Activated CD4-positive, alpha-beta memory T cell treated with anti-CD3 and anti-CD28 coated beads, Interleukin-2, amount 10 ng/mL, durations not matched to agents 7 days and 5 days (primary cell): ENCODE data around the gene ILKAP. TPM values are rescaled to one million over a fixed set of nuclear protein-coding genes. Genes with fewer than 3 reads are reported as not detected.
"Not testable (repeated sequence)": the region's sequence is repeated elsewhere in the genome, so short reads cannot be mapped to it uniquely, and the experiment has no call there.

Experiments
- CTCF ChIA-PET: fragments of 350-600 bp; sonication (Branson Sonifier 250); formaldehyde crosslinking; loops from one replicate; lab custom pipeline; 2021; ENCODE audit warnings: antibody characterized with exemption, inconsistent platforms; lab: Charles Lee
- POLR2A ChIA-PET: fragments of 350-600 bp; sonication (Branson Sonifier 250); formaldehyde crosslinking; loops from one replicate; lab custom pipeline; 2021; ENCODE audit warnings: antibody characterized with exemption; lab: Charles Lee
- DNase-seq: peaks from one replicate; pipeline ENCODE4 v3.0.0-alpha.2; 2020
- H3K27ac Mint-ChIP-seq: one replicate; pipeline ENCODE4 v1.8.0; 2021; ENCODE audit warnings: mild to moderate bottlenecking, mixed read lengths
- H3K27me3 Mint-ChIP-seq: one replicate; pipeline ENCODE4 v1.8.0; 2021; ENCODE audit warnings: mixed read lengths
- H3K36me3 Mint-ChIP-seq: one replicate; pipeline ENCODE4 v1.8.0; 2021; ENCODE audit warnings: low read depth, mixed read lengths
- H3K4me1 Mint-ChIP-seq: one replicate; pipeline ENCODE4 v1.8.0; 2021; ENCODE audit warnings: mixed read lengths
- H3K4me3 Mint-ChIP-seq: one replicate; pipeline ENCODE4 v1.8.0; 2021; ENCODE audit warnings: mild to moderate bottlenecking, mixed read lengths
- H3K9me3 Mint-ChIP-seq: one replicate; pipeline ENCODE4 v1.8.0; 2021; ENCODE audit warnings: mixed read lengths
- total RNA-seq, 2 experiments: library from RNA; stranded (reverse); gene quantifications; one replicate each; pipeline ENCODE4 v1.2.3, GENCODE V29; 2021

Gene ILKAP
- total RNA-seq, 2 experiments from 2014 or later, result 50.8 to 54.3 TPM

DNA sequence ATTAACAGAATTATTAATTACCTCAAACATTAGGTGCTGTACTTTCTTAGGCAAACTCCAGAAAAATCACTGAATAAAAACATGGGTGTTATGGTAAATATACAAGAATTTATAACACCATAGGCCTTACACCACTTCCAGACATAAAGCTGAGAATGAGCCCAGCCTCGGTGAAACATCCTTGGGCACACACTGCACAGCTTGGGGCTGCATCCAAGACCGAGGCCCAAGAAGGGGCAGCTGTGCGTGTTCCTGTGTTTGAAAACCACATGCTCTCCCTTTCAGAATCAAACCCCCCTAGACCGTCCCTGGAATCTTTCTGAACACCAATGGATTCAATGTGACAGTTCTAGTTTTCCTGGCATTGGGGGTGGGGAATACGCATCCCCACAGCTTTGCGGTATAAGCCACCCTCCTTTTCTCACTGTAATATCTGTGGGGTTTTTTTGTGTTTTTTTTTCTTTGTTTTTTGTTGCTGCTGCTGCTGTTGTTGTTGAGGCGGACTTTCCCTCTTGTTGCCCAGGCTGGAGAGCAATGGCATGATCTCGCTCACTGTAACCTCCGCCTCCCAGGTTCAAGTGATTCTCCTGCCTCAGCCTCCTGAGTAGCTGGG lies 31.8 kb downstream of the ILKAP start:
- Mint-ChIP-seq H3K27ac (no peak overlapping the region), H3K9me3 (no peaks in the 10 kb centered on the region), H3K4me1 (peaks cover 11% of the 10 kb centered on the region), H3K27me3 (no peaks in the 10 kb centered on the region), H3K4me3 (no peak overlapping the region), H3K36me3 (peaks cover 52% of the 10 kb centered on the region)
- DNase-seq, result no peak
- ChIA-PET CTCF (no interaction called here), POLR2A (no interaction called here)

DNA sequence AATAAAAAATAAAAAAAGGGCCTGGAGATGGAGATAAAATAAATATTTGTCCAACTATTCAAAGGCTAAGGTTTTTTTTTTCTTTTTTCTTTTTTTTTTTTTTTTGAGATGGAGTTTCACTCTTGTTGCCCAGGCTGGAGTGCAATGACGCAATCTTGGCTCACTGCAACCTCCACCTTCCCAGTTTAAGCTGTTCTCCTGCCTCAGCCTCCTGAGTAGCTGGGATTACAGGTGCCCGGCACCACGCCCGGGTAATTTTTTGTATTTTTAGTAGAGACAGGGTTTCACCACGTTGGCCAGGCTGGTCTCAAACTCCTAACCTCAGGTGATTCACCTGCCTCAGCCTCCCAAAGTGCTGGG lies 32.4 kb downstream of the ILKAP start:
- POLR2A ChIA-PET, H3K4me3 Mint-ChIP-seq: not testable (repeated sequence)
- H3K4me1 Mint-ChIP-seq, result peaks cover 11% of the 10 kb centered on the region

DNA sequence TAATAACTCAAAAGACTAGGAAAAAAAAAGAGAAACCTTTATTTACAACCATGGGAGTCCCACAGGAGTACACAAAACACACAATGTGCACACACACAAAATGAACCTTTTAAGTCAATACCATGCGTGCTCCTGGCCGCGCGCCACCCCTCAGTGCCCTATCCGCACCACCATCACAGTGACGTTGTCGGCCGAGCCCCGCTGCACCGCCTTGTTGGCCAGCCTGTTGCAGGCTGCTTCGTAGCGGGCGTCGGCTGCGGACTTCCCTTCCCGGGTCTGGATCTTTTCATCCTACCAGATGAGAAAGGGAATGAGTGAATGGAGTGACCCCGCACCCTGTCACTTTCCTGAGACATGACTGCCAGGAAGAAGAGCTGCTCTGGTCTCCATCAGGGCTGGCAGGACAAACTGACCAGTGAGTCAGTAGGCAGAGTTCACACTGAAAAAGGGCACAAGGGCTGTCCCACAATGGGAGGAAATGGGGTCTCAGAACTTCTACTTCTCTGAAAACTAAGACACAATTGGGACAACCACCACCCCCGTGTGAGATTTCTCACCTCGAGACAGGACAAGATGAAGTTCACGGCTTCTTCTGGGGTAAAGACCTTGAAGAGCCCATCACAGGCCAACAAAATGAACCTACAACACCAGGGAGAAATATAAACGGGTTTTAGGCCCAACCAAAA lies 33.0 kb downstream of the ILKAP start:
- Mint-ChIP-seq H3K36me3 (peaks cover 46% of the 10 kb centered on the region), H3K9me3 (no peaks in the 10 kb centered on the region), H3K4me1 (peaks cover 11% of the 10 kb centered on the region), H3K27ac (no peak overlapping the region), H3K27me3 (peaks cover under 1% of the 10 kb centered on the region), H3K4me3 (no peak overlapping the region)
- DNase-seq, result no peak
- ChIA-PET CTCF (no interaction called here), POLR2A (no interaction called here)

More for the DNA sequence above, 32.4 kb downstream of the ILKAP start:
- DNase-seq, H3K27ac Mint-ChIP-seq, H3K27me3 Mint-ChIP-seq, CTCF ChIA-PET, H3K9me3 Mint-ChIP-seq: not testable (repeated sequence)
- H3K36me3 Mint-ChIP-seq, result peaks cover 48% of the 10 kb centered on the region

DNA sequence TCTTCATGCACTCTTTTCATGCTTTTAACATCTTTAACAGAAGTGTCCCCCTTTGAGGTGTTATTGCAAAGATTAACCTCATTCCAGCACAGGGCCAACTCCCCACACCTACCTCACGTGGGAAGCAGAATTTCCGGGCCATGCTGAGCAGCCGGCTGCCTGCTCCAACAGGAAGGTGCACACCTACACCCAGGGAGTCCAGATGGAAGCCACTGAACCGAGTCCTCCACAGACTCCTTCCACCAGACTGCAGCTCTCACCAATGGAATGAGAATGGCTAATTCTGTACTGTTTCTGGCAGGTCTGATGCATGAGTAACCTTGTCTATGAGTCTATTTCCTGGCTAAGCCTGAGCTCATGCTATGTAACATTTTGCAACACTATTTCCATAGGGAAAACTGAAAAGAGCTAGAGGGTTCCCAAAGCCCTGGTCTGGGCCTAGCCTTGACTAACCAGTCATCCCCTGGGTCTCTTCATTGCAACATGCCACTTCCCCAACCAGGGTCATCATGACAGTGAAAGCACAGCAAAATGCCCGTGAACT lies 33.7 kb downstream of the ILKAP start:
- no peak for DNase-seq
- peak overlapping the region; percentile 26 for H3K27ac Mint-ChIP-seq
- peaks cover 11% of the 10 kb centered on the region for H3K4me1 Mint-ChIP-seq
- H3K9me3 Mint-ChIP-seq, result no peaks in the 10 kb centered on the region
- CTCF ChIA-PET, result no interaction called here
- H3K4me3 Mint-ChIP-seq, result no peak overlapping the region
- peaks cover 46% of the 10 kb centered on the region for H3K36me3 Mint-ChIP-seq
- peaks cover 8% of the 10 kb centered on the region for H3K27me3 Mint-ChIP-seq
- POLR2A ChIA-PET, result no interaction called here

DNA sequence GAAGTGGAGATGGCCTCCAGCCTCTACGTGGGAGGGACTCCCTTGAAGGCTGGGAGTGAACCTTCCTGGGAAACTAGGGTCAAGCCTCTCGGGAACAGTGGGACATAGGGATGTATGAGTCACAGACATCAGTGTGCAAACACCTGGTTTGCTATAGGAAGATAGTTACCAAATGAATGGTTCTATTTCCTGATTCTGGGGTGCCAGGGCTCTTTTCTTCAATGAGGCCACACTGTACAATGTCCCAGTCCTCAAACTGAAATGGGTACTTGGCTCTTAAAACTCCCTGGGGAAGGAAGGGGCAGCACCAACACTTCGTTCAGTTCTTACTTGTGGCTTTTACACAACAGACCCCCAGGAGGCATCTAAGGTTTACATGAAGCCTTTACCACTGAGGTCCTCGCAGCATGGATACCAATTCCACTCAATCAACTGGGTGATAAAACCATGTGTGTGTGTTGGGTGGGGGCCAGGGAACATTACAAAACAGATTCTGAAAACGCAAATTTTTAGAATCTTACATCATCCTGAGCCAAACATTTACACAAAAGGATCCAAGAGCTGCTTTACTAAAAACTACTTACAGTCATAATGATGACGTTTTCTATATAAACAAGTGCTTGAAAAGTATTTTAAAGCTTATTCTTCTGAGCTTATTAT lies 34.3 kb downstream of the ILKAP start:
- no peaks in the 10 kb centered on the region for H3K9me3 Mint-ChIP-seq
- H3K27ac Mint-ChIP-seq, result peak overlapping the region; percentile 49
- ChIA-PET CTCF (no interaction called here), POLR2A (no interaction called here)
- no peak for DNase-seq
- peaks cover 46% of the 10 kb centered on the region for H3K36me3 Mint-ChIP-seq
- no peak overlapping the region for H3K4me3 Mint-ChIP-seq
- peaks cover 11% of the 10 kb centered on the region for H3K4me1 Mint-ChIP-seq
- H3K27me3 Mint-ChIP-seq, result peaks cover 12% of the 10 kb centered on the region

DNA sequence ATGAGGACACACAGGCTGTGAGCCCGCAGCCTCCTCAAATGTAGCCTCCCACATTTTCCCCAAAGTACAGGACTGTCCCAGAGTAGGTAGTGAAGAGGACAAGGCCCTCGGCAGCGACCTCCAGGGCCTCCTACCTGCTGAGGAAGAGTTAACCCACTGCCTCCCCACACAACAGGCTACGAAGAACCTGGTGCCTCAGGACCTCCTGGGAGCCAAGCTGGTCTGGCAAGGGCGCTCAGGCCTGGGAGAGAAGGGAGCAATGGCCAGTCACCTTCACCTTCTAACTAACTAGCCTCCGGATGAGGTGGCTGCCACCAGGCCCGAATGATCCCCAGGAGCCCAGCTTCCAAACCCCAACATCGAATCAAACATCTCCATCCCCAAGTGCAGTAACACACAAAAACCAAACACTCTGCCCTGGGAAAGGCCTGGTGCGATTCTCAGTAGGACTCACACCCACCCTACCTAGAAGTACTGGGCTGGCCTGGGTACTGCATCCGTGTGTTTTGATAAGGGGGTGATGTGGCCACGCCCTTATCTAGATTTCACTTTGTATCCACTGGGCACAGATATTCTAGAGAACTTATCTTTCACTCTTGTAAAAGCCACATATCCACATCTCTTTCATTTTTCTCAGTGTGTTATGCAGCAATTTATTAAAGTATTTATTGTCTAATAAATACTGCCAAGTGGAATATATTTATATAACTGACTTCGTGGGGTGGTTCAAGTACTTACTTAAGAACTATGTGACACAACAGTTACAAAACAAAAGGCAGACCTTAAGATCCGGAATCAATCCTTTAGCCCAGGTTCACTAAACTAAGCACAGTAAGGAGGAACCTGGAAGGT lies 35.1 kb downstream of the ILKAP start:
- ChIA-PET POLR2A (no interaction called here), CTCF (no interaction called here)
- Mint-ChIP-seq H3K9me3 (no peaks in the 10 kb centered on the region), H3K4me3 (no peak overlapping the region), H3K36me3 (peaks cover 40% of the 10 kb centered on the region), H3K27ac (peak overlapping the region; percentile 49), H3K4me1 (peaks cover 11% of the 10 kb centered on the region), H3K27me3 (peaks cover 12% of the 10 kb centered on the region)
- no peak for DNase-seq

DNA sequence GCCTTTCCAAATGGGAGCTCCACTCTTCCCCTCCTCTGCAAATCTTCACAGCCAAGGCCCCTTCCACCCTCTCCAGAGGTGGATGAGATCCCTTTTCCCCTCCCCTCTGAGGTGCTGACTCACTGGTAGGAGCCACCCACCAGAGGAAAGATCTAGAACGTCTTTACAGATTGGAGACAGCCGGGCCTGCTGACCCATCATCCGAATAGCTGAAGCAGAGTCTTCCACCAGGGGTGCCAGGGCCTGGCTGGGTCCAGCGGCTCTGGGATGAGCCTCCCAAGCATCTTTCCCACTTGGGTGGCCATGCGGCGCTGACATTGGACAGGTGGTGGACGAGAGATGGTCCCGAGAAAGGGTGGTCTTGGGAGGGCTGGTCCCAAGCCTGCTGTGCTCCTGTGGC lies 35.7 kb downstream of the ILKAP start:
- POLR2A ChIA-PET, result no interaction called here
- Mint-ChIP-seq H3K4me1 (peaks cover 11% of the 10 kb centered on the region), H3K36me3 (peaks cover 33% of the 10 kb centered on the region)

DNA sequence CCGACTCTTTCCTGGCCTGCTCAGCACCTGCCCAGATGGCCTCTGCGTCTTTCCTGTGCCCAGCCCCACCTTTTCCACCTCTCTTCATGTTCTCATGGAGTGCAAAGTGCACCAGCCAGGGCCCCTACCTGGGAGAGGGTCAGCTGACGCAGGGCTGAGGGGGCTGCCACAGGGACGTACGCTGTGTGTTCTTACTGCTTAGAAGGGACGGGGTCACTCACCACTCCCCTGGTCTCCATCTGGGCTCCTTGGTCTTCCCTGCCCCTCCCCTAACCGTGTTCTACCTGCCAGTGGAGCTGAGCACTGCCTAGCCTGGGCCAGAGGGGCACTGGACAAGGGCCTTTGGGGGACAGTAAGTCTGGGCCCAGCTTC lies 36.2 kb downstream of the ILKAP start:
- peaks cover 29% of the 10 kb centered on the region for H3K36me3 Mint-ChIP-seq
- no peaks in the 10 kb centered on the region for H3K9me3 Mint-ChIP-seq
- DNase-seq, result no peak
- no peak overlapping the region for H3K27ac Mint-ChIP-seq
- peaks cover 11% of the 10 kb centered on the region for H3K4me1 Mint-ChIP-seq
- H3K4me3 Mint-ChIP-seq, result no peak overlapping the region
- ChIA-PET POLR2A (no interaction called here), CTCF (no interaction called here)
- H3K27me3 Mint-ChIP-seq, result peaks cover 20% of the 10 kb centered on the region

More for the DNA sequence above, 35.7 kb downstream of the ILKAP start:
- CTCF ChIA-PET, result no interaction called here
- Mint-ChIP-seq H3K9me3 (no peaks in the 10 kb centered on the region), H3K27ac (no peak overlapping the region), H3K27me3 (peaks cover 18% of the 10 kb centered on the region), H3K4me3 (no peak overlapping the region)
- DNase-seq, result no peak

DNA sequence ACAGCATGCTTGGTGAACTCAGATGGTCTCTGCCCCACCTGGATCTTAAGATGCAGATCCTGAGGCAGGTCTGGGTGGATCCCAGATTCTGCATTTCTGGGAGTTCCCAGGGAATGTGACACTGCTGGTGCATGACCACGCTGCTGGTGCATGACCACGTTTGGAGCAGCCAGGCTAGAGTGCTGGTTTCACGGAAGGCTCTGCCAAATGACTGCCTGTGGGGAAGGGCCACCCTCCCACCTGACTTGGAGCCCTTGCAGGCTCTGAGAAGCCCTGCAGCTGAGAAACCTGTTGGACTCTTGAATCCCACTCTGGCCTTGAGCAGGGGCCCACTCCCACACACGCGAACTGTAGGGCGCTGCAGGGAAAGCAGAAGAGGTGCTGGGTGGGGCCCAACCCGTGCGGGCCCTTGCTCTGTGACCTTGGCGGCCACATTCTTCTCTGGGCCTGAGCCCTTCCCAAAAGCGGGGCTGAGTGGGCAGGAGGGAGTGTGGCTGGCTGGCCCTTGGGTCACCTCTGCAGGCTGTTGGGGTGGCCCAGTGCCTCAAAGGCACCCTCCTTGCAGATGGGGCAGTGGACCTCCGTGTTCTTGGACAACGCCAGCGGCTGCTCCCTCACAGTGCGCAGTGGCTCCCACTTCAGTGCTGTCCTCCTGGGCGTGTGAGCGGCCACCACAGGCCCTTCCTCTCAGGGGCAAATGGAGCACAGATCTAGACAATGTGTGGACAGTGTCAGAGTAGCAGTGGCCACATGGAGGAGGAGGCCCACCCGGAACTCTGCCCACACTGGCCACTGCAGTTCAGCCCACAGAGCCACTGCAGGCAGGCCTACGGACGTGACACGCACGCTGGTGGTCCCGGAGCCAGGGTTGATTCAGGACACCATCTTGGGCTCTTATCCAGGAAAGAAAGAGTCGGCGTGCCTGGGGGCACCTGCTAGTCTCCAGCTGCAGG lies 36.8 kb downstream of the ILKAP start:
- no peak overlapping the region for H3K4me3 Mint-ChIP-seq
- POLR2A ChIA-PET, result no interaction called here
- H3K27ac Mint-ChIP-seq, result no peak overlapping the region
- DNase-seq, result no peak
- CTCF ChIA-PET, result no interaction called here
- peaks cover 23% of the 10 kb centered on the region for H3K27me3 Mint-ChIP-seq
- peaks cover 11% of the 10 kb centered on the region for H3K4me1 Mint-ChIP-seq
- H3K9me3 Mint-ChIP-seq, result no peaks in the 10 kb centered on the region
- peaks cover 22% of the 10 kb centered on the region for H3K36me3 Mint-ChIP-seq

DNA sequence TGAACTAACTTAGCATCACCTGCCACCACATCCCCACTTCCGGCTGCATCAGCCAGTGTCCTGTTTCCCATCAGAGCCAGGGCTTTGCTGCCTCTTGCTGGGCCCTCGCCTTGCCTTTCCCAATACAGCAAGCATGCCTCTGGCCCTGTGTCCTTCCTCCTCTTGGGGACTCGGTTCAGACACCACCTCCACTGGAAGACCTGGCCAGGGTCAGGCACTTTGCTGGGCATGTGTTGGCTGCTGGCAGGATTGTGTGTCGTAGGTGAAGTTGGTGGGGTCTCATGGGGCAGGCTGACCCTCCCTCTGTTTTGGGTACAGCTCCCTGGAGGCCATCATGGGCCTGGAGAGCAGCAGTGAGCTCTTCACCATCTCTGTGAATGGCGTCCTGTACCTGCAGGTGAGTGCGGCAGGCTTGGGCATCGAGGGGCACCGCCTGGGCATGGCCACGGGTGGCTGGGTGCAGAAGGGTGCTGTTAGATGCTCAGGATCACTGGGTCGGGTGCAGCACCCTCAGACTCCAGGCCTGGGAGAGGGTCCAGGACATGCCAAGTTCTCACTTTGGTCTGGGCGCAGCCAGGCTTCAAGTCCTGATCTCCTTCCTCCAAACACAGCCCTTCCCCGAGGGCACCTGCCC lies 38.1 kb downstream of the ILKAP start:
- H3K27ac Mint-ChIP-seq, result no peak overlapping the region
- peaks cover 11% of the 10 kb centered on the region for H3K4me1 Mint-ChIP-seq
- no peak overlapping the region for H3K4me3 Mint-ChIP-seq
- no peaks in the 10 kb centered on the region for H3K9me3 Mint-ChIP-seq
- POLR2A ChIA-PET, result no interaction called here
- H3K27me3 Mint-ChIP-seq, result peaks cover 35% of the 10 kb centered on the region
- CTCF ChIA-PET, result no interaction called here
- DNase-seq, result no peak
- peaks cover 15% of the 10 kb centered on the region for H3K36me3 Mint-ChIP-seq

DNA sequence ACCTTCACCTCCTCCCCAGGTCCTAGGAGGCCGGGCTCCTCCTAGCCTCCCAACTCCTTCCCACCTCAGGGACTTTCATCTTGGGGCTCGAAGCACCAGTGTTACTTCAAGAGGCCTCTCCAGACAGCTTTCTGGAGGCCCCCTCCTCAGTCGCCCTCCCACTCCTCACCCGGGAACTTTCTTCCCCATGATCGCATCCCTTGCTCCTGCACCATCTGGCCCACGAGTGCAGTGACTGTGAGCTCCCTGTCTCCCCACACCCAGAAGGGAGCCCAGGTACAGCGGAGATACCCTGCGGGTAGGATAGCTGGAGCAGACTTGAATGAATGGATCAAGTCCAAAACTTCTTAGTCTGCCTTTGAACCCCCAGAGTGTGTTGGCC lies 38.6 kb downstream of the ILKAP start:
- ChIA-PET CTCF (no interaction called here), POLR2A (no interaction called here)
- no peak for DNase-seq
- Mint-ChIP-seq H3K9me3 (no peaks in the 10 kb centered on the region), H3K4me1 (peaks cover 9% of the 10 kb centered on the region), H3K36me3 (peaks cover 10% of the 10 kb centered on the region), H3K27me3 (peaks cover 37% of the 10 kb centered on the region), H3K4me3 (no peak overlapping the region), H3K27ac (no peak overlapping the region)
